Measurements from ENCODE around the gene KIF1A. TPM values are rescaled to one million over a fixed set of nuclear protein-coding genes. Genes with fewer than 3 reads are reported as not detected.
A peak's percentile ranks its signal among the peaks of the same experiment; 100 is the strongest.
"Not testable (repeated sequence)": the region's sequence is repeated elsewhere in the genome, so short reads cannot be mapped to it uniquely, and the experiment has no call there.

KIF1A gene
- total RNA-seq, 1 donor from 2014 or later, result 69.2 TPM

DNA sequence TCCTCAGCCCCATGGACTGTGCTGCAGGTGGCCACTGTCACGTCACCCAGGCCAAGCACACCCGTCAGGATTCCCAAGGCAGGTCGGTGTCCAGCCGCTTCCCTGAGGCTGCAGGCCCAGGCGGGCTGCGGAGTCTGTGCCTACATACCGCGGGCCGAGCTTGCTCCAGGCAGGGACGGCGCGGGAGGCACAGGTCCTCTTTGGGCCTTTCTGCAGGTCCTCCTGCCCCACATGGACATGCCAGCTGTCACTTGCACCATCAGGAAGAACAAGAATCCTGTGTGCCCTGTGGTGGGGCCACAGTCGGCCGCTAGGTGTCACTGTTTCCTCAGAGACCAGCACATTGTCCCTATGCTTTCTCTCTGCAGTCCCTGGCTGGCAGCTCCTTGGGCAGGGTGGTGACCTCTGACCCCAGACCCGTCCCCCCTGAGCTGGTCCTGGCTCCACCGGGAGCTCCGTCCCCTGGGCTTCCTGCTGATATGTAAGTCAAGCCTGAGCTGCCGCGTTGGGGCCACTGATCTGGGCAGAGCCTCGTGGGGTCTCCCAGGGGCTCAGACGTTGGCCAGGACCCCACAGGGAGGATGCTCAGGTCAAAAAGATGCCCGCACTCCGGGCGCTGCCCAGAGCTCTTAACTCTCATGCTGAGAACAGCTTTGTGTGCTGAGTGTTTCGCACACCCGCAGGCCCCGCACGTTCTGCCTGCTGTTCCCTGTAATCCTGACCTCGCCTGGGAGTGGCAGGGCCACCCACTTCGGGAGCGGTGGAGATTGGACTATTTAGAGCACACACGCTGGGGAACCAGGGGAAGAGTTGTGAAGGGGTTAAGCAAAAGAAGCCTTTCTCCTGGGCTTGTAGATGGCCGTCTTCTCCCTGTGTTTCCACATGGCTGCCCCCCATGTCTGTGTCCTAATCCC lies 31.3 kb upstream of the KIF1A start:
- DNase-seq (ENCODE audit: low read depth), result no peak
- no peak overlapping the region for H3K4me3 ChIP-seq (ENCODE audit: low read depth, low read length)
- TF ChIP-seq, protein P1, sequence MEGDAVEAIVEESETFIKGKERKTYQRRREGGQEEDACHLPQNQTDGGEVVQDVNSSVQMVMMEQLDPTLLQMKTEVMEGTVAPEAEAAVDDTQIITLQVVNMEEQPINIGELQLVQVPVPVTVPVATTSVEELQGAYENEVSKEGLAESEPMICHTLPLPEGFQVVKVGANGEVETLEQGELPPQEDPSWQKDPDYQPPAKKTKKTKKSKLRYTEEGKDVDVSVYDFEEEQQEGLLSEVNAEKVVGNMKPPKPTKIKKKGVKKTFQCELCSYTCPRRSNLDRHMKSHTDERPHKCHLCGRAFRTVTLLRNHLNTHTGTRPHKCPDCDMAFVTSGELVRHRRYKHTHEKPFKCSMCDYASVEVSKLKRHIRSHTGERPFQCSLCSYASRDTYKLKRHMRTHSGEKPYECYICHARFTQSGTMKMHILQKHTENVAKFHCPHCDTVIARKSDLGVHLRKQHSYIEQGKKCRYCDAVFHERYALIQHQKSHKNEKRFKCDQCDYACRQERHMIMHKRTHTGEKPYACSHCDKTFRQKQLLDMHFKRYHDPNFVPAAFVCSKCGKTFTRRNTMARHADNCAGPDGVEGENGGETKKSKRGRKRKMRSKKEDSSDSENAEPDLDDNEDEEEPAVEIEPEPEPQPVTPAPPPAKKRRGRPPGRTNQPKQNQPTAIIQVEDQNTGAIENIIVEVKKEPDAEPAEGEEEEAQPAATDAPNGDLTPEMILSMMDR (conservative IDR thresholded peaks at IDR 0.05; ENCODE audit: low read depth, low read length), result peak; percentile 90

DNA sequence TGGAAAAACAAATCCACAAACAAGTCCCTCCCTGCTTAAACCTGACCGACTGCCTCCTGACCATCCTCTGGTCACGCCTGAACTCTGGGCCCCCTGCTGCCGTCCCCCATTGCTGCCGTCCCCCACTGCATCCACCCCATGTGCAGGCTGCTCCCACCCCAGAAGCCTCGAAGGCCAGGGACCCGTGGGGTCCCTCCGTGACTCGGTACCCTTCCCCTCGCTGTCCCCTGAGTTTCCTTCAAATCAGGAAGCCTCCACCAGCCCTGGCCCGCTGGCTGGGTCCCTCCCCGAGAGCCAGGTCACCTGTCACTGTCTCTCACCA lies 30.7 kb upstream of the KIF1A start:
- H3K4me3 ChIP-seq (ENCODE audit: low read depth, low read length), result no peak overlapping the region
- TF ChIP-seq, protein P1 (conservative IDR thresholded peaks at IDR 0.05; ENCODE audit: low read depth, low read length), result no peak
- DNase-seq (ENCODE audit: low read depth), result no peak

DNA sequence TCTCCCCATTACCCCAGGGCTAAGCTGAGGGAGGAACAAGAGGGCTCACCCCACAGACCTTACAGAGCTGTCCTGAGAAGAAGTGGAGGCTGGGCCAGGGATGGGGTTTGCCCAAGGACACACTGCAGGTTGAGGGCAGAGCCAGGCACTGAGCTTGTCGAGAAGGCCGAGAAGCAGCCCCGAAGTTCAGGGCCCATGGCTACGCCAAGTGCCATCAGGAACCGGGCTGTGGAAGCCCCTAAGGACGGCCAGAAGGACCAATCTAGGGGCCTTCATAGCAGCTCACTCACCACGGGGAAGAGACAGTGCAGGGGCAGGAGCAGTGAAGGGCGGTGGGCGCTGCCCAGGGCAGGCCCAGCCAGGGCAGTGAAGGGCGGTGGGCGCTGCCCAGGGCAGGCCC lies 30.0 kb upstream of the KIF1A start:
- TF ChIP-seq, protein P1 (conservative IDR thresholded peaks at IDR 0.05; ENCODE audit: low read depth, low read length), result no peak
- no peak for DNase-seq (ENCODE audit: low read depth)

DNA sequence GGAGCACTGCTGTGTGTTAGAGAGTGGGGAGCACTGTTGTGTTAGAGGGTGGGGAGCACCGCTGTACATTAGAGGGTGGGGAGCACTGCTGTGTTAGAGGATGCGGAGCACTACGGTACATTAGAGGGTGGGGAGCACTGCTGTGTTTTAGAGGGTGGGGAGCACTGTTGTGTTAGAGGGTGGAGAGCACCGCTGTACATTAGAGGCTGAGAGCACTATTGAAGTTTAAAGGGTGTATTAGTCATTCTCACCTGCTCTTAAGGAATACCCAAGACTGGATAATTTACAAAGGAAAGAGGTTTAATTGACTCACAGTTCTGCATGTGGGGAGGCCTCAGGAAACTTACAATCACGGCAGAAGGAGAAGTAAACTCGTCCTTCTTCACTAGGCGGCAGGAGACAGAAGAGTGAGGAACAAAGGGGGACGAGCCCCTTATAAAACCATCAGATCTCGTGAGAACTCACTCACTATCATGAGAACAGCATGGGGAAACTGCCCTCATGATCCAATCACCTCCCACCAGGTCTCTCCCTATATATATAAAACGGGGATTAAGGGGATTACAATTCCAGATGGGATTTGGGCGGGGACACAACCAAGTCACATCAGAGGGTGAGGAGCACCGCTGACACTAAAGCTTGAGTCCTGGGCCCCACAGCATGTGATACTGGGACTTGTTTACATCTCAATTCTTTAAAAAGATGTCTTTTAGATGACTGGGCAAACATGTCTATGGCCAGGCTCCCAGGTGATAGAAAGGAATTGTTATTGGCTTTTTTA lies 29.1 kb upstream of the KIF1A start:
- TF ChIP-seq, protein P1 (conservative IDR thresholded peaks at IDR 0.05; ENCODE audit: low read depth, low read length), result no peak
- no peak for DNase-seq (ENCODE audit: low read depth)
- no peak overlapping the region for H3K4me3 ChIP-seq (ENCODE audit: low read depth, low read length)

More for the DNA sequence above, 30.0 kb upstream of the KIF1A start:
- H3K4me3 ChIP-seq (ENCODE audit: low read depth, low read length), result no peak overlapping the region

DNA sequence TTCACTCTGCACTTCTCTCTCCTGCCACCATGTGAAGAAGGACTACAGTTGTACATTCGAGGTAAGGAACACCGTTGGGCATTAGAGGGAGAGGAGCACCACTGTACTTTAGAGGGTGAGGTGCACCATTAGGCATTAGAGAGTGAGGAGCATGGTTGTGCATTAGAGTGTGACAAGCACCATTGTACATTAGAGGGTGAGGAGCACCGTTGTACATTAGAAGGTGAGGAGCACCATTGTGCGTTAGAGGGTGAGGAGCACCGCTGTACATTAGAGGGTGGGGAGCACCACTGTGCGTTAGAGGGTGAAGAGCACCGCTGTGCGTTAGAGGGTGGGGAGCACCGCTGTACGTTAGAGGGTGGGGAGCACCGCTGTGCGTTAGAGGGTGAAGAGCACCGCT lies 27.8 kb upstream of the KIF1A start:
- TF ChIP-seq, protein P1 (conservative IDR thresholded peaks at IDR 0.05; ENCODE audit: low read depth, low read length), result no peak
- no peak overlapping the region for H3K4me3 ChIP-seq (ENCODE audit: low read depth, low read length)
- DNase-seq (ENCODE audit: low read depth), result no peak

DNA sequence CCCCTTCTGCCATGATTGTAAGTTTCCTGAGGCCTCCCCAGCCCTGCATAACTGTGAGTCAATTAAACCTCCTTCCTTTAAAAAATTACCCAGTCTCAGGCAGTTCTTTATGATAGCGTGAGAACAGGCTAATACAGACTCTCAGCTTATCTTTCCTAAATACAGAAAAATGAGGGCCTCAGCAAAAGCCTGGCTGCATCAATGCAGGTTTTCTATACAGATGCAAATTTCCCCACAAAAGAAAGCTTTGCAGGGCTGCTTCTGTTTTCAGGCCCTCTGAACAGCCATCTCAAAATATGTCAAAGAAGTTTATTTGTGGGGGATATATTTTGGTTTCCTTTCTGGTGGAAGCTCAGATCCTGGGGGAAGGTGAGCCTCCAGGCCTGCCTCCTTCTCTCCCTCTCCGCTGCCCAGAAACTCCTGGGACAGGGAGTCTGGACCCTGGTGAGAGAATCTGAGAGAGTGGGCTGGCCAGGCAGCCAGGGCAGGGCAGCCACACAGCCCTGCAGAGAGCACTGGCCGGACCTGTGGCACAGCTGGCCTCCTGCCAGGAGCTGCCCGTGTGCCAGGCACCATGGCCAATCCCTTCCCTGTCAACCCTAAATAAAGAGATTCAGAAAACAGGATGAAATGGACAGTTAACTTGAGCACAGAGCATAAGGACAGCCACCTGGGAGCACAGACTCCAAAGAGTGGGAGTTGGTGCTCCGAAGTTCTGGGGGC lies 27.0 kb upstream of the KIF1A start:
- DNase-seq (ENCODE audit: low read depth), result no peak
- H3K4me3 ChIP-seq (ENCODE audit: low read depth, low read length), result no peak overlapping the region
- TF ChIP-seq, protein P1 (conservative IDR thresholded peaks at IDR 0.05; ENCODE audit: low read depth, low read length), result no peak

DNA sequence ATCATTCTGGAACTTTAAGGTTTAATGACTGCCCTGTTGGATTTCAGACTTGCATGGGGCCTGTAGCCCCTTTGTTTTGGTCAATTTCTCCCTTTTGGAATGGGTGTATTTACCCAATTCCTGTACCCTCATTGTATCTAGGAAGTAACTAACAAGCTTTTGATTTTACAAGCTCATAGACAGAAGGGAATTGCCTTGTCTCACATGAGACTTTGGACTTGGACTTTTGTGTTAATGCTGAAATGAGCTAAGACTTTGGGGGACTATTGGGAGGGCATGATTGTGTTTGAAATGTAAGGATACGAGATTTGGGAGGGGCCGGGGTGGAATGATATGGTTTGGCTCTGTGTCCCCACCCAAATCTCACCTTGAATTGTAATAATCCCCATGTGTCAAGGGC lies 26.3 kb upstream of the KIF1A start:
- H3K4me3 ChIP-seq (ENCODE audit: low read depth, low read length); DNase-seq (ENCODE audit: low read depth): not testable (repeated sequence)

Data from epithelial cell of proximal tubule (primary cell).